ACC112 (cell line): ENCODE data around the gene ACKR4.
A peak's percentile ranks its signal among the peaks of the same experiment; 100 is the strongest.

Source experiments
- H2AFZ ChIP-seq: fragments of 200-600 bp; sonication (generic); one replicate; pipeline ENCODE4 v1.6.0; 2017; ENCODE audit warnings: antibody characterized with exemption, low read length; ENCODE audit not compliant: unreplicated experiment
- H3K27ac ChIP-seq: fragments of 200-600 bp; sonication (generic); 2 replicates; pipeline ENCODE4 v1.5.1; 2014; ENCODE audit warnings: low read depth, mild to moderate bottlenecking, antibody characterized with exemption, low read length, moderate library complexity
- H3K27me3 ChIP-seq: fragments of 200-600 bp; sonication (generic); 2 replicates; pipeline ENCODE4 v1.6.1; 2014; ENCODE audit warnings: mild to moderate bottlenecking, antibody characterized with exemption, low read length, moderate library complexity, mixed read lengths; ENCODE audit not compliant: insufficient read depth
- H3K36me3 ChIP-seq: fragments of 200-600 bp; sonication (generic); 2 replicates; pipeline ENCODE4 v1.6.1; 2016; ENCODE audit warnings: mild to moderate bottlenecking, antibody characterized with exemption, low read length, moderate library complexity, mixed read lengths; ENCODE audit not compliant: insufficient read depth
- H3K4me1 ChIP-seq: fragments of 200-600 bp; sonication (generic); one replicate; pipeline ENCODE4 v1.6.1; 2016; ENCODE audit warnings: low read length, mixed read lengths; ENCODE audit not compliant: insufficient read depth, unreplicated experiment, control insufficient read depth
- H3K4me3 ChIP-seq: fragments of 200-600 bp; sonication (generic); 2 replicates; pipeline ENCODE4 v1.5.1; 2014; ENCODE audit warnings: mild to moderate bottlenecking, low read depth, low read length
- H3K79me2 ChIP-seq: fragments of 200-600 bp; sonication (generic); one replicate; pipeline ENCODE4 v1.6.0; 2016; ENCODE audit warnings: low read length; ENCODE audit not compliant: control insufficient read depth, unreplicated experiment, insufficient read depth

Gene ACKR4

DNA sequence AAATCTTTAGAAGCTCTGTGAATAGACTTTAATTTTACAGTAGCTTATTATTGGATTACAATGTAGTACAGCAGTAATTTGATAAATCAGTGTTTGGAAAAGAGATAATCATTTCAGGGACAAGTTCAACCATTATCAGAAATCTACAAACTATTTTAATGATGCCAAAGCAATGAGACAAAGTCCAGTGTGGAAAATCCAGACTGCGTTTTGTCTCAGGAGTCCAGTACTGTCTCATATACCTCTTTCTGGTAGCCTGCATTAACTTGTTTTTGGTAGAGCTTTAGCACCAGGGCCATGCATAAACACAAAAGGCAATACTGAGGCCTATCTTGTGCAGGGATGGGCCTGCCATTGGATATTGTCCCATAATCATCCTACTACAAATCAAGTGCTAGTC is 19.7 kb downstream of the ACKR4 start:
- H3K4me1 ChIP-seq, result no peaks in the 10 kb centered on the region
- H3K27ac ChIP-seq, result no peak overlapping the region
- no peaks in the 10 kb centered on the region for H3K79me2 ChIP-seq
- no peak overlapping the region for H3K4me3 ChIP-seq
- no peak overlapping the region for H2AFZ ChIP-seq
- no peaks in the 10 kb centered on the region for H3K27me3 ChIP-seq
- peaks cover 21% of the 10 kb centered on the region for H3K36me3 ChIP-seq

DNA sequence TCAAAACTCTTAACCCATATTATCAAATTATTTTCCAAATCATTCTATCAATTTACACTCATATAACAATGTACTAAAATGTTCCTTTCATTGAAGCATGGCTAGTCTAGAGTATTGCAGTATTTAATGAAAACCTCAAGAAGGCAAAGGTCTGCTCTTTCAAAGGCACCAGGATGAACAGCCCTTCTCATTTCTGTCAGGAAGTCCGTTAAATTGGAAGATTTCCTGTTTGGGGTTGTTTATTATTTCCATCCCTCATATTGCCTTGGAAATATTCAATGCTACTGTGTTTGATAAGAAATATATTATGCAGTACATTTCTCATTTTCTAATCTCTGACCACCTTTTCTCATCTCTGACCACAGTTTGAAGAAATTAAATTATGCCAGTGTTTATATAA is 25.1 kb downstream of the ACKR4 start:
- peaks cover 17% of the 10 kb centered on the region for H3K36me3 ChIP-seq

DNA sequence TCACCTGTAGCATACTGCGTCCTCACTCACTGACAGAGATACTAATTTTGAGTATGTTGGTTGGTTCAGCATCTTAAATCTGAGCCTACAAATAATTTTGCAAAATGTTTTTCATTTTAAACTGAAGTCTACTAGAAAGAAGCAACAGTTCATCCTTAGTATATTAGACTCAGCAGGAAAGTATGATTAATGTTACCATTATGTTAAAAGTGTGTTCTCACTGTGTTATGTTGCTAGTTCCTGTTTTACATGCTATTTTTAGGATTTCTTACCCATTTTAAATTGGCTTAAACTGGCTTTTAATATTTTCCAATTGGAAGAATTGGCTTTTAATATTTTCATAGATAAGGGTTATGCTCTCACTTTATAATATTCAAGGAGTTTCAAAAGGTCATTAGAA is 25.7 kb downstream of the ACKR4 start:
- Histone ChIP-seq H3K79me2 (no peaks in the 10 kb centered on the region), H3K4me1 (no peaks in the 10 kb centered on the region), H3K27ac (no peak overlapping the region), H3K27me3 (no peaks in the 10 kb centered on the region), H2AFZ (no peak overlapping the region), H3K36me3 (peaks cover 17% of the 10 kb centered on the region), H3K4me3 (no peak overlapping the region)

More for the DNA sequence above, 25.1 kb downstream of the ACKR4 start:
- Histone ChIP-seq H2AFZ (no peak overlapping the region), H3K4me1 (no peaks in the 10 kb centered on the region), H3K79me2 (no peaks in the 10 kb centered on the region), H3K4me3 (no peak overlapping the region), H3K27ac (no peak overlapping the region), H3K27me3 (no peaks in the 10 kb centered on the region)

DNA sequence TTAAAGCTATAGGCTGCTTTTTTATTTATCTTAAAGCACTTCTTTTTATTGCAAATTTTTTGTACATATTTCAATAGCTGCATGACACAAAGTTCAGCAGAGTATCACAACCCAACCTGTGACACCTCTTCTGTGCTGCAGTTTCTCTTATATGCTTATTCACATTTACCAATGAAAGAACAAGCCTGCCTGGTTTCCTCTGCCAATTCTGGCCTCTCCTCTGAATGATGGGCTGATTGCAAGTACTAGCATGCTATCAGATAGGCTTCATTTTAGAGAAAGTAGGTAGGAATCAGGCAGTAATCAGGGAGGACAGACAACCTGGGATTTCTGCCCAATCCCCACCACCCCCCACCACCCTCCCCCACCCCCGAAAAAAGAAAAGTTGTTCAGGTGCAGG is 26.6 kb downstream of the ACKR4 start:
- no peaks in the 10 kb centered on the region for H3K79me2 ChIP-seq
- peaks cover 24% of the 10 kb centered on the region for H3K36me3 ChIP-seq
- no peak overlapping the region for H3K27ac ChIP-seq
- H2AFZ ChIP-seq, result no peak overlapping the region
- H3K4me1 ChIP-seq, result no peaks in the 10 kb centered on the region
- no peaks in the 10 kb centered on the region for H3K27me3 ChIP-seq
- no peak overlapping the region for H3K4me3 ChIP-seq

DNA sequence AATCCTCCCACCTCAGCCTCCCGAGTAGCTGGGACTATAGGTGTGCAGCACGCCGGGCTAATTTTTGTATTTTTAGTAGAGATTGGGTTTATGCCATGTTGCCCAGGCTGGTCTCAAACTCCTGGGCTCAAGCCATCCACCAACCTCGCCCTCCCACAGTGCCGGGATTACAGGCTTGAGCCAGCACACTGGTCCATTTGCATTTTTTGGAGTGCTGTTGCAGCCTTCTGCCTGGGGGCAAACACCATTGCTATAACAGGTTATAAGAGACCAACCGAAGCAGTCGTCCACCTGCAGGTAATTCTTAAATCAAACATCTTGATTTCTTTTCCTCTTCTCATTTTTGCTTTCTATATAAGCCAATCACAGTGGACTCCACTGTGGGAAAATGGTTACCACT is 27.7 kb downstream of the ACKR4 start:
- Histone ChIP-seq H3K27me3 (no peaks in the 10 kb centered on the region), H3K4me3 (no peak overlapping the region), H3K36me3 (peaks cover 24% of the 10 kb centered on the region), H3K79me2 (no peaks in the 10 kb centered on the region), H2AFZ (no peak overlapping the region), H3K4me1 (peaks cover 6% of the 10 kb centered on the region), H3K27ac (no peak overlapping the region)

DNA sequence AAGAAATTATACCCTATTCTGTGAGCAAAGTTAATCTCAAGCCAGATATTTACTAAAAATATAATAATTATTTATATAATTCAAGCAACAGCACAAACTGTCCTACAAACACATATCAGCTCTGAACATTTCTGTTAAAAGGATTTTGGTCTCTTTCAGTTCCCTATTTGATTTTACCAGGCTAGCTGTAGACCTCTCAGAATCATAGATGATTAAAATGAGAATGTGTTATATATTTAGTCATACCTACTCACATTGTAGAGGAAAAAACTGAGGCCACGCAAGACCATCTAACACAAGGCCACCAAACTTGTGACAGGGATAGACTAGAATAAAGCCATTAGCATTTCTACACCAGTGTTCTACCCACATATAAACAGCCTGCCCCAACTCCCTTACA is 28.5 kb downstream of the ACKR4 start:
- peaks cover 24% of the 10 kb centered on the region for H3K36me3 ChIP-seq
- H3K27ac ChIP-seq, result no peak overlapping the region
- no peaks in the 10 kb centered on the region for H3K79me2 ChIP-seq
- H2AFZ ChIP-seq, result no peak overlapping the region
- peaks cover 12% of the 10 kb centered on the region for H3K4me1 ChIP-seq
- no peak overlapping the region for H3K4me3 ChIP-seq
- no peaks in the 10 kb centered on the region for H3K27me3 ChIP-seq

DNA sequence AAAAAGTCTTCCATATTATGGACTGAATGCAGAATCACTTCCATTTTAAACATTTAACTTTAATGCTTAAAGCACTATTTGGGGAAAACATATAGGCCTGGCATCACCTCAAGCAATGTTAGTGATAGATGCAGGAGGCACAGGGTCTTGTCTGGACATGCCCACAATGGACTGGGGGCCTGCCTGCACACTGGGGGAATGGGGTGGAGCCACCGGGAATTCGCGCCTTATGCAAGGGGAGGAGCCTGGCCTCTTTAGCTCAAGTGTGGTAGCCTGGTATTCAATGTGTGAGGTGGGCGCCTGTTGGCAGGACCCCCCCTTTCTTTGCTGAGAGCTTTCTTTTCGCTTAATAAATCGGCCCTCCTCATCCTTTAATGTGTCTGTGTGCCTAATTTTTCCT is 29.9 kb downstream of the ACKR4 start:
- H3K4me3 ChIP-seq, result no peak overlapping the region
- peaks cover 19% of the 10 kb centered on the region for H3K36me3 ChIP-seq
- H3K27me3 ChIP-seq, result no peaks in the 10 kb centered on the region
- H3K79me2 ChIP-seq, result no peaks in the 10 kb centered on the region
- H2AFZ ChIP-seq, result no peak overlapping the region
- peaks cover 12% of the 10 kb centered on the region for H3K4me1 ChIP-seq
- H3K27ac ChIP-seq, result no peak overlapping the region

DNA sequence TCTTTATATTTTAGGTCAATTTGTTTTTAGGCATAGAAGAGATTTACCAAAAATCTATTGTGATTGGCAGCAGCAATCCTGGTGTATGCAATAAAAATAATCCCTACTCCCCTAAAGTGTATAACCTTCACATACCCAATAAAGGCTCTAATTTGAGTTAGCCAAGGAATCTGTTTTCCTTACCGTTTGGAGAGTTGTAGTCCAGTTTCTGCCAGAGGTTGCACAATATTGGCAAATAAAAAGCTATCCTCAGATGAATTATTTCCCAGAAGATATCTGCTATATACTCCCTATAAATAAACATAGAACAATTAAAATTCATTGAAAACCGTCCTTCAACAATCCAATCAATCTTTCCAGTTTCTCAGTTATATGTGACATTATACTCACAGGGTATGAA is 31.1 kb downstream of the ACKR4 start:
- Histone ChIP-seq H3K4me1 (peaks cover 12% of the 10 kb centered on the region), H2AFZ (no peak overlapping the region), H3K36me3 (peaks cover 19% of the 10 kb centered on the region), H3K27me3 (no peaks in the 10 kb centered on the region), H3K4me3 (no peak overlapping the region), H3K27ac (no peak overlapping the region), H3K79me2 (no peaks in the 10 kb centered on the region)

DNA sequence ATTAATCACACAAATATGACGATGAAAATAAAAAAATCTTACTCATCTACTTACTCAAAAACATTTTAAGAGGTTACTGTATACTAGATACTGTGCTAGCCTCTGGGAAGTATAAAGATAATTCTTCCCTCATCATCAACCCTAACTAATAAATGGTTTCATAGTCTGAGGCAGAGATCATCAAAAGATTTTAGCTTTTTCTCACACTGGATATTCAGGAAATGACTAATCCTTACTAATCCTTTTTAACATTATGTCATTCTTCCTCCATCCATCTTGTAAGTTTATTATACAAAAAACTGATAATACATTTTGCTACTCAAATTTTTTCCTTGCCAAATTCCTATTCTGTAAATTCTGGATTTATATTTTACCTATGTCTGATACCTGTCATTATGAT is 32.9 kb downstream of the ACKR4 start:
- H3K27me3 ChIP-seq, result no peaks in the 10 kb centered on the region
- H2AFZ ChIP-seq, result peak overlapping the region; percentile 53
- H3K79me2 ChIP-seq, result no peaks in the 10 kb centered on the region
- peaks cover 19% of the 10 kb centered on the region for H3K36me3 ChIP-seq
- peak overlapping the region; percentile 75 for H3K27ac ChIP-seq
- no peak overlapping the region for H3K4me3 ChIP-seq
- peaks cover 12% of the 10 kb centered on the region for H3K4me1 ChIP-seq

DNA sequence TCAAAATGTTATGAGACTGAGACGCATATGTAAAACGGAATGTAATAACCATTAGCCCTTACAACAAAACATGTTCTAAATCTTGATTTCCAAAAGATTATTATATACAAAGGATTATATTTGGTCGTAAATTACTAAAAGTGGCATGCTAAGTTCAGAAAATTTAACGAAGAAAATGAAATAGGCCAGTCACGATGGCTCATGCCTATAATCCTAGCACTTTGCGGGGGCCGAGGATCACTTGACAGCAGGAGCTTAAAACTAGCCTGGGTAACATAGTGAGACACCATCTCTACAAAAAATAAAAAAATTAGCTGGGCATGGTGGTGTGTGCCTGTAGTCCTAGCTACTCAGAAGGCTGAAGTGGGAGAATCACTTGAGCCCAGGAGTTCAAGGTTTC is 33.5 kb downstream of the ACKR4 start:
- Histone ChIP-seq H3K4me1 (peaks cover 12% of the 10 kb centered on the region), H3K36me3 (peaks cover 23% of the 10 kb centered on the region), H2AFZ (peak overlapping the region; percentile 53), H3K27ac (peak overlapping the region; percentile 75), H3K27me3 (no peaks in the 10 kb centered on the region), H3K4me3 (no peak overlapping the region), H3K79me2 (no peaks in the 10 kb centered on the region)

DNA sequence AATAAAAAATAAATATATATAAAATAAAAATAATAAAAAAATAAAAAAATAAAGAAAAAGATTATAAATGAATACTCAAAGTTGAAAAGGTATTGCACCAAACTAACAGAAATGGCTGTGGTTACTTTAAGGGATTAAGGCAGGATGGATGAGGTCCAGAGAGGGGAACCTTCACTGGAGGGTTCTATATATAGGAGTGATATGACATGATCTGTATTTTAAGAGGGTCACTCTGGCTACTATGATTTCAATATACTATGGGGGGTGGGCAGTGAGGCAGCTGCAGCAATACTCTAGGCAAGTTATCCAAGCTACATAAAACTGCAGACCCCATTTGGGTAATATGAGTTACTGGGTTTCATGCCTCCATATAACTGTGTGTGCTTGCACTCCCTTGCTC is 38.0 kb downstream of the ACKR4 start:
- peaks cover 12% of the 10 kb centered on the region; the same call in 1 of the 2 replicates for H3K36me3 ChIP-seq
- peaks cover 16% of the 10 kb centered on the region for H3K4me1 ChIP-seq
- H3K27ac ChIP-seq, result no peak overlapping the region

More for the DNA sequence above, 38.0 kb downstream of the ACKR4 start:
- Histone ChIP-seq H3K79me2 (no peaks in the 10 kb centered on the region), H3K4me3 (no peak overlapping the region), H3K27me3 (no peaks in the 10 kb centered on the region), H2AFZ (no peak overlapping the region)
